Keratinocyte (primary cell): Measurements from ENCODE around the gene IMPDH1.

Experiments used
- CTCF ChIP-seq, 3 experiments: IDR thresholded peaks in 1 of 3; conservative IDR thresholded peaks in 1 of 3; optimal IDR thresholded peaks in 1 of 3; 2 replicates in 2 of 3; 3 replicates in 1 of 3; pipeline versions ENCODE3 to v1.5.1; 2011; ENCODE audit warnings: low read length in 3 of 3, mild to moderate bottlenecking in 3 of 3, moderate library complexity in 2 of 3, control low read depth in 1 of 3, inconsistent platforms in 1 of 3; ENCODE audit not compliant: insufficient read depth in 2 of 3; ENCODE audit errors: extremely low read depth in 1 of 3
- EZH2 ChIP-seq: IDR thresholded peaks from one replicate; pipeline ENCODE4 v1.6.1; 2012; ENCODE audit warnings: inconsistent platforms, mild to moderate bottlenecking, low read length, moderate library complexity

- TF ChIP-seq CTCF (optimal IDR thresholded peaks at IDR 0.05 in 1 of 3, IDR thresholded peaks at IDR 0.05 in 1 of 3, conservative IDR thresholded peaks at IDR 0.05 in 1 of 3; ENCODE audit: extremely low read depth in 1 of 3, insufficient read depth in 2 of 3, low read length in 3 of 3) (no peak), EZH2 (no peak)
Measured at GRCh38 chr7:128349466-128349825, 60.3 kb downstream of the IMPDH1 start.
